Suppressor macrophage treated with lipopolysaccharide for 1 hour (primary cell): ENCODE data around the gene FANCC.

Experiments used
- DNase-seq, 3 donors: peaks; one replicate each; pipeline ENCODE4 v3.0.0-alpha.2; 2020 to 2022

The FANCC gene

DNA sequence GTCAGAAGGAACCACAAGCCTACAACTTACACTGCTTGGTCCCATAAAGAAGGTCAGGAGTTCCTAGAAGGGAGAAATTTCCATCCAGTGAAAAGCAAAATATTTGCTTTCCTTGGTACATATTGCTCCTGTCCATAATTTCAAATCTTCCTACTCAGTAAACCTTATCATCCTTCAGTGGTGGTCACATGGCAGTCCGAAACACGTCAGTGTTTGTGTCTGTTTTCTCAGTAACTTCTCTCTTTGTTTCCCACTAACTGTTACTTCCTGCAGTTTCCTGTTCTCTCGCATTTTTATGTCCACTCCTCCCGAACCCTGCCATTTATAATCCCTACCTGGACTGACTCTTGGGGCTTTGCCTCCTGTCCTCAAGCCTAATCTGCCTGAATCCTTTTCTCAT is 129.1 kb downstream of the FANCC start:
- DNase-seq, result peak; percentile 17 to 22 (median 21)

DNA sequence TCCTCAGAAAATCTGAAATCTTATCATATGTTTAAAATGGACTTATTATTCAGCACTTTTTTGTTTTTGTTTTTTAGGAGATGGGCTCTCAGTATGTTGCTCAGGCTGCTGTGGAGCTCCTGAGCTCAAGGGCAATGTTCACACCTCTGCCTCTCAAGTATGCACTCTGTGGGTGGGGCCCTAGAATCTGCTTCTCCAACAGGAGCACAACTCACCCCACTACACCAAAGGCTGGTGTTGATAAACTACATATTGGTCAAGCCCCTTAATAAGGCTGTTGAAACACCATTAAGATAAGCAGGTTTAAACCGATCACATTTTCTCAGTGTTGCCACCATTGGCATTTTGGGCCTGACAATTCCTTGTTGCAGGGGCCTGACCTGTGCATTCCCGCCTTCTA is 131.6 kb downstream of the FANCC start:
- DNase-seq, result no peak

- DNase-seq, result no peak
Measured at GRCh38 chr9:95182854-95183563, 134.5 kb downstream of the FANCC start.

DNA sequence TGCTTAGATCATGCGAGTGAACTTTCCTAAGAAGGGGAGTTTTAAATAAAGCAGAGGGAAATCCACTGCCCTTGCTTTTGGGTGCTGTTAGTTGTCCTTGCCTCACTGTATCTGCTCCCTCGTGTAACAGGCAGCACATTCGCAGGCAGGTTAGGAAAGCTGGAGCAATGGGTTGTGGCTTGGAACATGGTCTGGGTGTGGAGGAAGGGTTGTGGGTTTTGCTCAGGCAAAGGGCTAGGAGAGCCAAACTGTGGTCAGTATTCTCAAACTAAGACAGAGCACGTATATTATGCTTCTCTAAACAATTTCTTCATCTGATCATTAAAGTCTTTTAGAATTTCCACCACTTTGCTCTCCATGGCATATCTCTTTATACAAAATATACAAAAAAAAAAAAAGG is 135.7 kb downstream of the FANCC start:
- no peak for DNase-seq

- peak; percentile 9 to 54 (median 45) for DNase-seq
Measured at GRCh38 chr9:95181226-95181818, 136.2 kb downstream of the FANCC start.

GRCh38 chr9:95177617-95178016 is 139.9 kb downstream of the FANCC start:
- DNase-seq, result no peak

- no peak for DNase-seq
Measured at GRCh38 chr9:95176755-95177319, 140.7 kb downstream of the FANCC start.

DNA sequence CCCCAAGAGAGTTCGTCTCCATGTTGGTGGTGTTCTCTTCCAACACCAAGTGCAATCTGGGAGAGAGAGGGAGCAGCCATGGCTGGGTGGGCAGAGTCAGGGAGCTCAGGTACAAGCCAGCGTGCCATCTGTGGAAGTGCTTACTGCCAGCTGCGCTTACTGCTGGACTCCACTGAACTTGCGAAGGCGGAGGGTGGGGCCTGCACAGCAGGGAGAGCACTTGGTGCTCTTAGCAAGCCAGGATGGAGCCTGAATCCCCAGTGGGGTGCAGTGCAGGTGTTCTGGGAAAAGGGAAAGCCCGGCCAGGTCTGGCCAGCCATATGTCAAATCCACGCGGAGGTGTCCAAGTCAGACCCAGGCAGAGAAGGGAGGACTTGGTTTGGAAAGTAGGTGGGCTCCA is 142.0 kb downstream of the FANCC start:
- DNase-seq, result no peak

DNA sequence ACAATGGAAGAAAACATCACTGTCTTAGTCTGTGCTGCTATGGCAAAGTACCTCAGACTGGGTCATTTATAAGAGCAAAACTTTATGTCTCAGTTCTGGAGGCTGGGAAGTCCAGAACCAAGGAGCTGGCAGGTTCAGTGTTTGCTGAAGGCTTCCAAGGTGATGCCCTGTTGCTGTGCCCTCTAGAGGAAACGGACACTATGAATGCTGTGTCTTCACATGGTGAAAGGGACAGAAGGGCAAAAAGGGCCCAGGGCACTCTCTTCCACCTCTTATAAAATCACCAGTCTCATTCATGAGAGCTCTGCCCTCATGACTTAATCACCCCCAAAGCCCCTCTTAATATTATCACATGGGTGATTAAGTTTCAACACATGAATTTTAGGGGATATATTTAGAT is 143.5 kb downstream of the FANCC start:
- no peak for DNase-seq

DNA sequence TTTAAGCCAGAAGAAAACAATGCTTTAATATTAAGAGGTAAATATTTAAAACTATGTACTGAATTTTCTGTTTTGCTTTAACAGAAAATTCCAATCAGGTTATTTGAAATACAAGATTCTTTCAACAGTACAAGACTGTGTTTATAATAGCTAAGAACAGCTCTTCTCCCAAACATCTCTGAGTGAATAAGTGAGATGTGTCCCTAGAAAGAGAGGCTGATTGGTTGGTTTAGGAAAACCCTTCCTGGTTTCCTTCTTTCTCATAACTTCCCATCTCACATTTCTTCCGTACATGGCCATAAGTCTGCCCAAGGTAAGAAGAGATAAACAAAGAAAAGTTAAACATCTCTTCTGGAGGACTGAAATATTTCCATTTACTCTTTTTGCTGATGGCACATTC is 145.9 kb downstream of the FANCC start:
- no peak for DNase-seq

- DNase-seq, result no peak
Measured at GRCh38 chr9:95171001-95171400, 146.5 kb downstream of the FANCC start.

DNA sequence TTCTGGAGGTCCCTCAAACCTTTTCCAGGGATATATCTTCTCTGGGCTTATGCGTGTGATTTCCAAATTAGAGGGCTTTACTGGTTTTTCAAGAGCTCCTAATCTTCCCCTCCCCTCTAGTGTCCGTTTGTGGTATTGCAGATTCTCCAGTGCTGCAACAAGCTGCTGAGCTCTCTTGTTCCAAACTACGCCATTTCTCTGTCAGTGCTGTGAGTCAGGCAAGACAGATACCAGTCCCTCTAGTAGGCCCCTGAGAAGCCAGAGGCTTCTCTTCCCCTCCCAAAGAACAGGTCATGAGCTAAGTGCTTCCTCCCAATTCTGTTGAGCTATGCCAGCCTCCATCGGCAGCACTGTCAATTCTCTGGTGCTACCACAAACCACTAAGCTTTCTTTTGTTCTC is 149.5 kb downstream of the FANCC start:
- DNase-seq, result peak; percentile 60 to 79 (median 76)

- DNase-seq, result no peak
Measured at GRCh38 chr9:95165004-95165403, 152.5 kb downstream of the FANCC start.

DNA sequence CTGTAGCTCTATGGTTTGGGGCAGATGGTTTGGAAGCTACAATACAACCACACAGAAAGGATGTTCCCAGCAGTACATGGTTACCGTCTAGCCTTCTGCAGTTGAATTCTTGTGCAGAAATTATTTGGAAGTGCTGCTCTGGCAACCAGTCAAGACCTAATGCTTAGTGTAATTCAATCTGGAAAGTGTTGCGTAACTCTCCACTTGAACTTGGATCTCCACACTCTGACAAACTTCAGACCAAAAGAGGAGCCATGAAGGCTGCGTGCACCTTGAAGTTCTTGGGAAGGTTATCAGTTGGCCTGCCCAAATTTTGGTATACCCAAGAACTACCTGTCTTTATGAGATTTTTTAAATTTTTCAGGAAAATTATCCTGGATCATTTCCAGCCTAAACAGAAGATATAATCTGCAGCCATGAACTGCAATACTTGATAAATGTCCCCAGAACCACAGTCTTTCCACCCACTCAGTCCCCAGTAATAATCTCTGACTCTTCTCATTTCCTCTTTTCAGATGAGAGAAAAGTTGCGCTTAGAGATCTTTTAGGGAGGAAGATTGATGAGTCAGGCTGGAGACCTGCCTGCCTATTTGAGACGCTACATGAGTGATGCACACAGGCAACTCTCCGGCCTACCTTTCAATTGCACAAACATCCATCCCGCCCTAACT is 159.9 kb downstream of the FANCC start:
- peak; percentile 64 to 75 (median 74) for DNase-seq

DNA sequence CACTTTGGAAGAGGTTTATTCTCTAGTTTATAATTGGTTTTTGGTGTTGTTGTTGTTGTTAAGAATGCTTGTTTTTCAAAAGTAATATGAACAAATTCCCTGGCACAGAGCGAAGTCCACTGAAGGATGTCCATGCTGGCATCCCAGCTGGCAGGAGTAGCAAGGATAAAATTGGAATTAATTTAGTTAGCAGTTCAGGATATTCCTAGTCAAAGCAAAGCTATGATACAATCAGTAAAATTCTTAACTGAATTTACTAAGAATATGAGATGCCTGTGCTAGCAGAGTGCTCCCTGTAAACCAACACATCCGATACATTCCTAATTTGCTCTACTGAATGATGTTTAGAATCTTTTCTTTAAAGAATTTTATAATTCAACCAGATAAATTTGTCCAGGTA is 161.4 kb downstream of the FANCC start:
- no peak for DNase-seq

- DNase-seq, result no peak
Measured at GRCh38 chr9:95155220-95155619, 162.3 kb downstream of the FANCC start.

GRCh38 chr9:95150903-95151302 is 166.6 kb downstream of the FANCC start:
- DNase-seq, result no peak

- DNase-seq, result no peak
Measured at GRCh38 chr9:95148208-95148520, 169.3 kb downstream of the FANCC start.

DNA sequence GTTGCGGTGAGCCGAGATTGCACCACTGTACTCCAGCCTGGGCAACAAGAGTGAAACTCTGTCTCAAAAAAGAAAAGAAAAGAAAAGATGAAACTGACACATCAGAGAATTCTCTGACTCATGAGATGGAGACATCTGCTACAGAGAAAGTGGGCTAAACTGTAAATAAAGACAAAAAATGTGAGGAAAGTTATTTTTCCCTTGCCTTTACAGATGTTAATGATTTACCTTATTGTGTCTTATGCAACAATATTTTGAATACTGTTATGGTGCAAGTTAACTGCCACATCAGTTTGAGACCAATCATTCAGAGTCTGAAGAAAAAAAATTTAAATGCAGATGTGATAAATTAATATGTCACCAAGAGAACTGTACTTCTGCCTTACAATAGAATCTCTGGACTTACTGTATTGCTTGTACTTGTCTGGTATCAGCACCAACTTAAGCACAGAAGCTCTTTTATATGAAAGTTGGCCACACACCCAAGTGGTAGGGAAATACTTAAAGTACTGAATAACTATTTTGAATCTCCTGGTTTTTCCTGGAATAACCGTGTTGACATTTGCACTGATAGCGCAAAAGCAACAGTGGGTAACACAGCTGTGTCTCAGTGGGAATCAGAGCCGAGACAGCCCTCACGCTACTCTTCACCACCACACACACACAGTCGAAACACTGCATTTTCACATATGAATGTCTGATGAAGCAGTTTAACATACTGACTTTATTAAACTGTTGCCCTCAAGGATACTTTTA is 169.9 kb downstream of the FANCC start:
- no peak for DNase-seq

DNA sequence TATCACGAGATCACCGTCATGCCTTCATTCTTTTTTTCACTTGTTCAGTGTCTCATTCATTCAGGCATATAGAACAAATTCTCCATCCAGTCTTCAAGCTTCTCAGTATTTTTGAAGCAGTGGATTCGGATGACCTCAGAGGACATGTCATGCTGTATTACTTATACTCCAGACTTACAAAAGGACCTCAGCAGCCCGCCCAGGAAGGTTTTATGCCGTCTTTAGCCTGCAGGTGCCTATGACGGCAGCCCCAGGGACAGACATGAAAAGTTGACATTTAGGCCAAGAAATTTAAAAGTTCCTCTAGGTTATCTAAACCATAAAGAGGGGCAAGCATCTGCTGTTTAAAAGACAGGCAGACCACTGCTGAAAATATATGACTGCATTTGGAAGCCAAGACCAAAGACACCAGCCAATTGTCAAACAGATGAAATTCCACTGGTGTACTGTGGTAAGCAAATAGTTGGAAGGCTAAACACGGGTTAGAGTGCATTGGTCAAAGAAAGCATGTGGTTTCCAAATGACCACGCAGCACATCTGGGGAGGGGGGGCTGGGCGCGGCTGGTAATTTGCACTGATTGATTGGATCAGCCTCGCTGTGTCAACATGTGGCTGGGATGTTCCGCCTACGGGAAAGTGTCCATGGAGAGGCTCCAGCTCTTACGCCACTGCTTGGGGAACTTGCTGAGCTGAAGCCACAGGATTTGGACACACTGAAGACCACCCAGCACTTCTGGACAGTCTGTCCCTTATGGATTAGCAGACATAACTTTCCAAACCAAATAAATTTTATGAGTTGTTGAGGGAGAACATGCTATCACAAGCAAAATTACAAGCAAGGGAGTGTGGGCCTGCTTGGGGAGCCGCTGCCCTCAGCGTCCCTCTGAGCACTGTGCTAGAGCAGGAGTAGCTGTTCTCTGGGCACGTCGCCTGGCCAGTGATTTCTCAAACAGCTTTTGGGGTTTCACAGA is 173.6 kb downstream of the FANCC start:
- DNase-seq, result no peak

DNA sequence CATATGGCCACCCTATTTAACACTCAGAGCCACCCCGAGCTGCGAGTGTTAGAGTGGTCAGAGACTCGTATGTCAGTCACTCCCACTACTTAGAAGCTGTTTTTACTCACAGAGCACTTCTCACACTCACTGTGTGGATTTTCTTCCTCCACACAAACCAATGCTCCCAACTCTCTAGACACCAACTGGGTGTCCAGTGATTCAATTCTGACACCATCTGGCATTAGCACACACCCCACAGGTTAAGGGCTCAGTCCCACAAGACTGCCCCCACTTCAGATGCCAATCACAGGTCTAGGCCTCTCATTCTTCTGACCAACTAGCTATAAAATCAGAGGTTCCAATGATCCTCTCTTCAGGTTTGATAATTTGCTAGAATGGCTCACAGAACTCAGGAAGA is 174.8 kb downstream of the FANCC start:
- DNase-seq, result no peak

DNA sequence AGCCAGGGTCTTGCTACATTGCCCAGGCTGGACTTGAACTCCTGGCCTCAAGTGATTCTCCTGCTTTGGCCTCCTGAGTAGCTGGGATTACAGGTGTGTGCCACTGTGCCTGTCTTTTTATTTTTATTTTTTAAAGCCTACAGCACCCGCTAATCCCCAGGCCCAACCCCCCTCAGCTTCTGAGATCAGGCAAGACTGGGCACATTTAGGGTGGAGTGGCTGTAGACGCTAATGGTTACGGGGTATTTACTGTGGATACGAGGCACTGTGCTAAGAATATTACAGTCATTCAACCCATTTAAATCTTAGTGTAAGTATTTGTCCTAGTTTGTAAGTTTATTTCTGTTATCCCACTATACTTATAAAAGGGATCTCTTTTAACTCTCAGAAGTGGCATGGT is 175.2 kb downstream of the FANCC start:
- no peak for DNase-seq
